GM13976 (cell line): ENCODE data around the gene CHRNB4.

Experiments
- DNase-seq: peaks from one replicate; pipeline ENCODE4 v3.0.0; 2012; ENCODE audit warnings: low spot score
- in situ Hi-C: fragments of 300-500 bp; cut with MboI; formaldehyde crosslinking; loops from one replicate; pipeline ENCODE4 v1.12.0; 2022; ENCODE audit warnings: low sequenced_read_pairs, mixed read lengths, inconsistent platforms; ENCODE audit not compliant: unreplicated experiment
- TF ChIP-seq, protein P1 (sequence below): IDR thresholded peaks from 2 replicates; pipeline ENCODE4 v1.5.1; 2012; ENCODE audit warnings: borderline replicate concordance, mild to moderate bottlenecking; ENCODE audit not compliant: insufficient read depth; ENCODE audit errors: extremely low read depth, missing control alignments, control extremely low read depth

The CHRNB4 gene

DNA sequence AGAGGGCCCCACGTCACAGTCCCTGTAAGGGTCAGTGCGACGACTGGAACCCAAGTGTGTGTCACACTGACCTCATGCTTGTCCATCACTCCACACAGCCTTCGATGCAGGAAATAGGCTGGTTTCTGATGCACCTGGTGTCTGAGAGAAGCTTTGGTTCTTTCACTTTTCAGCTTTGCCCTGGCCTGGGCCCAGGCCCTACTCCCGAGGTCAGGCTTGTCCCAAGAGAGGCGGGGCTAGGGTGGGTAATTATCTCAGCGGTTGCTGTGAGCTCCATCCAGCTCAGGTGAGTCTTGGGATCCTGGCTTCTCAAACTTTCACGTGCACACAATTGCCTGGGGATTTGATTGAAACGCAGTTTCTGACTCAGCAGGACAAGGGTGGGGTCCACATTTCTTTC lies 19.6 kb upstream of the CHRNB4 start:
- in situ Hi-C loops, result no loop called here
- no peak for DNase-seq
- TF ChIP-seq, protein P1, sequence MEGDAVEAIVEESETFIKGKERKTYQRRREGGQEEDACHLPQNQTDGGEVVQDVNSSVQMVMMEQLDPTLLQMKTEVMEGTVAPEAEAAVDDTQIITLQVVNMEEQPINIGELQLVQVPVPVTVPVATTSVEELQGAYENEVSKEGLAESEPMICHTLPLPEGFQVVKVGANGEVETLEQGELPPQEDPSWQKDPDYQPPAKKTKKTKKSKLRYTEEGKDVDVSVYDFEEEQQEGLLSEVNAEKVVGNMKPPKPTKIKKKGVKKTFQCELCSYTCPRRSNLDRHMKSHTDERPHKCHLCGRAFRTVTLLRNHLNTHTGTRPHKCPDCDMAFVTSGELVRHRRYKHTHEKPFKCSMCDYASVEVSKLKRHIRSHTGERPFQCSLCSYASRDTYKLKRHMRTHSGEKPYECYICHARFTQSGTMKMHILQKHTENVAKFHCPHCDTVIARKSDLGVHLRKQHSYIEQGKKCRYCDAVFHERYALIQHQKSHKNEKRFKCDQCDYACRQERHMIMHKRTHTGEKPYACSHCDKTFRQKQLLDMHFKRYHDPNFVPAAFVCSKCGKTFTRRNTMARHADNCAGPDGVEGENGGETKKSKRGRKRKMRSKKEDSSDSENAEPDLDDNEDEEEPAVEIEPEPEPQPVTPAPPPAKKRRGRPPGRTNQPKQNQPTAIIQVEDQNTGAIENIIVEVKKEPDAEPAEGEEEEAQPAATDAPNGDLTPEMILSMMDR, result no peak

DNA sequence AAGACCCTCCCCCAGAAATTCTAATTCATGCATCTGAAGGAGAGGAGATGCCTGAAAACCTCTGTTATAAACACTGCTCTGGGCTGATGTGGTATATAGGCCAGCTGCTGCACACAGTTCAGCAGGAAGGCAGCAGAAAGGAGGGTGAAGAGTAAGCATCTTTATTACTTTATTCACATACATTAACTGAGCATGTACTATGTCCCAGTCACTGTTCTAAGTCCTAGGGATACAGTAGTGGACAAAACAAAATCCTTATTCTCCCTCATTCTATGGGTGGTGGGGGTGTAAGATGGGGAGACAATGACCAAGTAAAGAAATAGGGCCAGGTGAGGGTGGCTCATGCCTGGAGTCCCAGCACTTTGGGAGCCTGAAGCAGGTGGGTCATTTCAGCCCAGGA lies 17.8 kb upstream of the CHRNB4 start:
- in situ Hi-C loops, result no loop called here
- DNase-seq, result no peak
- TF ChIP-seq, protein P1, result no peak

DNA sequence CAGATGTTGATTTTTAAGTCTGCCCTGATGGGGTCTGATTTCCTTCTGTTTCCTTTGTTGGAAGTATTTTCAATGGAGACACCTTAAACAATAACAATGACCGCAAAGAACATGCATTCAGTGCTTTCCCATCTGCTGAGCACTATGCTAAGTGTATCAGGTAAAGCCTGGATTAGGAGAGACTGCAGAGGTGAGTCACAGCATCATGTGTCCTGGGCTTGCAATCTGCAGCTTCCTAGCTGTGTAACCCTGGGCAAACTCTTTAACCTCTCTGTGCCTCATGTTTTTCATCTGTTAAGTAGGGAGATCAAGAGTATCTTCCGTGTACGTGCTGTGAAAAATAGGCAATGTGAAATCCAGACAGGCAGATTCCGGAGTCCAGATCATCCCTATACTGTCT lies 13.3 kb upstream of the CHRNB4 start:
- in situ Hi-C loops, result no loop called here

DNA sequence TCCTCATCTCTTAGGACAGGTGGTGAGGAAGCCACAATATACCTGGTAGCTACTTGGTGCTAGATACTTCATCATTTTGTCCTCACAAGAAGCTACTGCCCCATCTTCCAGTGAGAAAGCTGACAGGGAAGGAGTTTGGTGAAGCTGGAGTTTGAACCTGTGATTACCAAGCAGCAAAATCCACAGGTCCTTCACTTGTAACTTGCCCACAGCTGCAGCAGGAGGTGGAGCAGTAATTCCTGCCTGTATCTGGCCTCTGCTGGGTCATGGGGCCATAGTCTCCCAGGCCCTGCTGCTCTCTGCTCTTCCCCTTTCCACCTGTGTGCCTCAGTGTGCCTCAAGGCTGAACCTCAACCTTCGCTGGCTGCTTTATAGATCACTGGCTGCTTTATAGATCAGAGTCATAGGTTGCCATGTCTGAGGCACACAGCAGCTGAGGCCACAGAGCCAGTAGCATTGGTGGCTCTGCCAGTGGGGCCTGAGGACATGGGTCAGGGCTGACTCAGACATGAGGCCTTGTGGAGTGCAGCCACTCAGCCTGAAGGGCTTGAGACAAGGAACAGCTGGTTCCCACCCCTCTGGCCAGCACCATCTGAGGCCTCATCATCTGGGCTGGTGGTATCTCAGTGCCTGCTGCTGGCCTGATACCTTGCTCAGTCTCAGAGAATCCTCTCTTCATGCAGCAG lies 11.1 kb upstream of the CHRNB4 start:
- TF ChIP-seq, protein P1, result no peak
- no peak for DNase-seq
- in situ Hi-C loops, result no loop called here

More for the DNA sequence above, 13.3 kb upstream of the CHRNB4 start:
- TF ChIP-seq, protein P1, result no peak
- no peak for DNase-seq

DNA sequence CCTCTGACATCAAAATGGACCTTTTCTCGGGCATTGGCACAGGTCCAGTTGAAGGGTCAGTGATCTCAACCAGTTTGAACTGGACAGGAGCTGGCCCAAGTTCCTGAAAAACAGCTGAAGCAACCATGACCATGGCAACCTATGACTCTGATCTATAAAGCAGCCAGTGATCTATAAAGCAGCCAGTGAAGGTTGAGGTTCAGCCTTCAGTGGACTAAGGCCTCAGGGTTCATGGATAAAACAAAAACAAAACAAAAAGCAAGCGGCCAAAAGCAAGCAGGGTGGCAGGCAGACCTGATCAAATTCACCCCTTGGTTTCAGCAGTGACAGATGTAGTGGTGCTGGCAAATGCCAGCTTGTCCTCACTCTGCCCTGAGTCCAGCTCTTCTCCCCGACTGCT lies 10.0 kb upstream of the CHRNB4 start:
- TF ChIP-seq, protein P1, result no peak
- in situ Hi-C loops, result no loop called here
- DNase-seq, result no peak

DNA sequence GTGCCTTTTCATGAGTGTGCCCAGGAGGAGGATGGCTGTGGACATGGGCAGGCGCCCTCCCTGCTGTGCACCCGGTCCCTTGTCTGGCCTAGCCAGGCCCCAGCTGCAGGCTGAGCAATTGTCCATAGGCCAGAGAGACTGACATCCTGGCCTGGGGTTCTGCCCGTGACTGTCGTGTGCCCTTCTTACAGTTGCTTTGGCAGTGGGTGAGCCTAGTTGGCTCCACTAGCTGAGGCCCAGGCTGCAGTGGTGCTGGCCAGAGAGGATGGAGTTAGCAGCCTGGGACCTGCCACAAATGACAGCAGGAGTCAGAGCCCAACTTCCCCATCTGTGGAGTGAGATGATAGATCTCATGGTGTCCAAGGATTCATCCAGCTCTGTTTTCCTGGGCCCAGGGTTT lies 9.0 kb upstream of the CHRNB4 start:
- no peak for DNase-seq
- in situ Hi-C loops, result no loop called here
- TF ChIP-seq, protein P1, result no peak
